Kidney epithelial cell (primary cell): ENCODE results near the gene KCTD15. TPM values are rescaled to one million over a fixed set of nuclear protein-coding genes. Genes with fewer than 3 reads are reported as not detected.

Experiments
- DNase-seq: peaks from one replicate; pipeline ENCODE4 v3.0.0-alpha.2; 2010; ENCODE audit warnings: low read depth
- H3K27me3 ChIP-seq: 2 replicates; pipeline ENCODE4 v1.6.0; 2011; ENCODE audit warnings: low read length; ENCODE audit not compliant: control insufficient read depth, insufficient read depth
- H3K36me3 ChIP-seq: 2 replicates; pipeline ENCODE4 v1.5.1; 2011; ENCODE audit warnings: low read length; ENCODE audit not compliant: control insufficient read depth, insufficient read depth
- H3K4me3 ChIP-seq: 2 replicates; pipeline ENCODE4 v1.5.1; 2011; ENCODE audit warnings: low read depth, mild to moderate bottlenecking, control low read depth, low read length
- CTCF ChIP-seq: IDR thresholded peaks from 2 replicates; pipeline ENCODE4 v1.5.1; 2011; ENCODE audit warnings: mild to moderate bottlenecking, moderate library complexity, low read length, control low read depth, inconsistent platforms; ENCODE audit not compliant: insufficient read depth, poor library complexity, severe bottlenecking
- total RNA-seq: library from RNA; depleted of rRNA; stranded (reverse); fragments of >200 nt; gene quantifications from 2 replicates; pipeline ENCODE4 v1.2.3, GENCODE V29; 2015

KCTD15 gene
- total RNA-seq, 1 donor from 2014 or later: 73.5 TPM

- no peak overlapping the region for H3K4me3 ChIP-seq
- H3K27me3 ChIP-seq: no peaks in the 10 kb centered on the region
- no peaks in the 10 kb centered on the region for H3K36me3 ChIP-seq
- TF ChIP-seq CTCF: no peak
- DNase-seq: no peak
Observed at GRCh38 chr19:33849551-33850147, 53.0 kb downstream of the KCTD15 start.

- Histone ChIP-seq H3K4me3 (no peak overlapping the region), H3K36me3 (no peaks in the 10 kb centered on the region), H3K27me3 (no peaks in the 10 kb centered on the region)
- TF ChIP-seq CTCF: no peak
- DNase-seq: no peak
Observed at GRCh38 chr19:33859016-33859415, 62.3 kb downstream of the KCTD15 start.

- DNase-seq: no peak
- no peaks in the 10 kb centered on the region for H3K27me3 ChIP-seq
- no peak overlapping the region for H3K4me3 ChIP-seq
- no peaks in the 10 kb centered on the region for H3K36me3 ChIP-seq
- TF ChIP-seq CTCF: no peak
Observed at GRCh38 chr19:33860312-33861090, 63.8 kb downstream of the KCTD15 start.

GRCh38 chr19:33861950-33862349, 65.3 kb downstream of the KCTD15 start:
- DNase-seq: no peak

GRCh38 chr19:33862981-33863380, 66.3 kb downstream of the KCTD15 start:
- Histone ChIP-seq H3K4me3 (no peak overlapping the region), H3K36me3 (no peaks in the 10 kb centered on the region), H3K27me3 (no peaks in the 10 kb centered on the region)
- no peak for DNase-seq
- no peak for TF ChIP-seq CTCF

More at GRCh38 chr19:33861950-33862349, 65.3 kb downstream of the KCTD15 start:
- TF ChIP-seq CTCF: no peak
- H3K27me3 ChIP-seq: no peaks in the 10 kb centered on the region
- H3K36me3 ChIP-seq: no peaks in the 10 kb centered on the region
- no peak overlapping the region for H3K4me3 ChIP-seq
